Embryonic facial prominence (tissue), 1 donor: ENCODE results near the gene TTC24.
"Not testable (repeated sequence)": the region's sequence is repeated elsewhere in the genome, so short reads cannot be mapped to it uniquely, and the experiment has no call there.

Source experiments
- DNase-seq: peaks from one replicate; pipeline ENCODE4 v3.0.0-alpha.2; 2016; ENCODE audit errors: extremely low spot score

Gene TTC24

GRCh38 chr1:156579472-156579871 is at the start of gene TTC24:
TTC24 (plus strand) TSS chr1:156579723; CDS start chr1:156581365, 1,642 bp downstream.
- DNase-seq: no peak

GRCh38 chr1:156530006-156530405 is 49.5 kb upstream of the TTC24 start:
- DNase-seq: no peak

GRCh38 chr1:156532374-156532773 is 47.1 kb upstream of the TTC24 start:
- no peak for DNase-seq

DNA sequence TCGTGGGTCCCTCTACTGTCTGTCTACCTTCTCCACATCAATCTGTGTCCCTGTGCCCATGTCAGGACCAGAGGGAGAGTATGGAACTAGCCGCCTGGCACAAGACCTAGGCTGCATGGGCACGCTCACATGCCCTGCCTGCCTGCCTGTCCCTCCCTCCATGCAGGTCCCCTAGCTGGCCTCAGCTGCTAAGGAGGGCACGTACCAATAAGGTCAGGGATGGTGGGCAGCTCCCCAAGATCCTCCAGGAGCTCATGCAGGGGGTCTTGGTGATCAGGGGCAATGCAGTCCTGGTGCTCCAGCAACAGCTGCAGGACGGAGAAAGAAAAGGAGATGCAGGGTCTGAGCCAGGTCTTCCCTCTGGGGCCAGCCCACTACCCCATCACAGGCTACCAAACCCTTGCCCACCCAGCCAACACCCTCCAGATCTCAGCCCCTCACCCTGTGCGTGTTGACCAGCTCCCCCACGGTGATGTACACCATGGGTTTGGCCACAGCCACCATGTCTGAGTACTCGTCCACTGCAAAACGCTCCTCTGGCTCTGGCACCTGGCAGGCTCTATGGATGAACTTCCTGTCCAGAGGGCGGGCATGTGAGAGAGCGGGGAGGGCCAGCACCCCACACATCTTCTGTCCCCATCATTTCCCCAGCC is 45.8 kb upstream of the TTC24 start:
- DNase-seq: no peak

DNA sequence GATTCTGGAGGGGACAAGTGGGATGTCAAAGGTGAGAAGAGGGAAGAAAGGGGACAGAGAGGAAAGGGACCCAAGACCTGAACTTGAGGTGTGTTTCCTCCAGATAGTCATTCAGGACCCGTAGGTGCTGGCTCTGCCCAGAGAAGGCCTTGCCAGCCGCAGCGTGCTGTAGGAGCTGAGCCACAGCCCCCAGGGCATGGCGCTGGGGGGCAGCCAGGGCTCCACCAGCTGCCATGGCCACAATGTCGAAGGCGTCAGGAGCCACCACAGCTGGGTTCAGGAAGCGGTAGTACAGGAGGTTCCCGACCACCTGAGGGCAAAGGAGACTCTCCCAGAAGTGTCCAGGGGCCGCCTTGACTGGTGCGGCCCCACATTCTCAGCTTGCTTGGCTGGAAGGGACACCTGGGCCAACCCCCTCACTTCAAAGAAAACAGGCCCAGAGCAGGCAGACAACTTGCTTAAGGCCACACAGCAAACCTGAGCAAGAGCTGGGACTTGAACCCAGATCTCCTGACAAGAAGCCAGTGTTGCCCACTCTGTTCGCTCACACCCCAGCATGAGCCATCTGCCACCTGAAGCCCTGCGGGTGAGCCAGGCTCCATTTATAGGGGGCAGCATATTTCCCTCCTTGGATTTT is 45.0 kb upstream of the TTC24 start:
- no peak for DNase-seq

- DNase-seq: no peak
Observed at GRCh38 chr1:156537027-156537426, 42.5 kb upstream of the TTC24 start.

DNA sequence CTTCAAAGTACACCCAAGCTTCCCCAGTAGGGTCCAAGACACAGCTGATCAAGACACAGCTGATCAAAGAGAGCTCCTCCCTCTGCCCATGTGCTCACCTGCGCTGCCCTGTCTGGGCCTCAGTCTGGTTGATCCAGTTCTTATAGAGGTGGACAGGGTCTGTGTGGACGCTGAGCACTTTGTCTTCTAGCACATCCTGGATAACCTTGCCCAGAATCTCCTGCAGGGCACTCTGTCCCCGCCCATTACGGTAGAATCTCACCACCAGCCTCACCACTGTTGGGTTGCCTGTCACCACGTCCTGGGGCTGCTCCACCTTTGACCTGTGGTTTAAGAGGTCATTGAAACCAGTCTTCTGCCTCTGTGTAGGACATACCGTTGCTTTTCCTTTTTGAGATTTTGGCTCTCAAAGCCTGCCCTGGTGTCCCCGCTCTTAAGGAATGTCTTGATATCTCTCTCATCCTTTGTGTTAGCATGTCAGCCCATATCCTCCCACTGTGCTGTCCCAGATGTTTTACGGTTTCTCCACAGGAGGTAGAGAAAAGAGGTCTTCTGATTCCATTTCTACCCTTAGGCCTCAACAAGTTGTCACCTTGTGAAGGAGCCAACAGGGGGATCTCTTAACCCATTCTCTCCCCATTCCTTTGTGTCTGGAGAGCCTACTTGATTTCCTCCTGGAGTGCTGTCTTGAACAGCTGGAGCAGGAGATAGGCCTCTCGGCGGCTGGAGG is 40.6 kb upstream of the TTC24 start:
- no peak for DNase-seq

DNA sequence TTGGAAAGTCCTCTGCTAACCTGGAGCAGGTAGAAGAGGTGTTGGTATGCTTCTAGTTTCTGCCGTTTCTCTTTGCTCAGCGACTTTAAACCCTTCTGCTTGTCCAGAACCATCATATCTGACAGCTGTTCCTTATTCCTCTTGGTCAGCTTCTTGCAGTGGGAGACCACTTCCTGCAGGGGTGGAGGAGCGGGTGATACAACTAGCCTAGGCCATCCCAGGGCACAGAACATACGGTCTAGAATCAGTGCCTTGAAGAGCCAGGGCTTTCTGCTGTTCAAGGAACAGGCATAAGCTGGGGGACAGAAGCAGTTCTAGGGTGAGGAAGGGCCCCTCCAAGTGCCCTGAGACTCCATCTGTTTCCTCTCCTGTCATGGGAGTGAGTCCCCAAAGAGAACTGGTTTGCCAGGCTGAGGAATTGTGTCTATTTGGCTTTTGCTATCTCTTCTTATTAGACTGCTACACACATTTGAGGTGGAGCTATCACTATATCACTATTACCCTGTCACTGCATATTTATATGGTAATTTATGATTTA is 39.6 kb upstream of the TTC24 start:
- no peak for DNase-seq

- DNase-seq: no peak
Observed at GRCh38 chr1:156540955-156541354, 38.6 kb upstream of the TTC24 start.

DNA sequence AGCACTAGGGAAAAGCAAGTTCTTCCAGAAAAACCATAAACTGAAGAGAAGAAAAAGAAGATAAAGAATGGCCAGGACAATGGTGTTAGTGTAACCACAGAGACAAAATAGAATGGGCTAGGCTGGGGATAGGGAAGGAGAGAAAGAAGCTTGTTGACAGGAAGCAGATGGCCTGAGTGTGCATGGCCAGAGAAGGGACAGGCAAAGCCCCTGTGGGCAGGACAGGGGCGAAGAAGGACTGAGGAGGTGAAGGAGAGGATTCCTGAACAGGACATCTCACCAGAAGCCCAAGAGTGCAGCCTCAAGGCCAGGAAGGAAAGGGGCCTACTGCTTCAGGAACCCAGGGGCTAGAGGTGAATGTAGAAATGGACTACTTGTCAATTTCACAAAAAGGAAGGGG is 36.5 kb upstream of the TTC24 start:
- DNase-seq: no peak

GRCh38 chr1:156544592-156545102 is 34.9 kb upstream of the TTC24 start:
- no peak for DNase-seq

DNA sequence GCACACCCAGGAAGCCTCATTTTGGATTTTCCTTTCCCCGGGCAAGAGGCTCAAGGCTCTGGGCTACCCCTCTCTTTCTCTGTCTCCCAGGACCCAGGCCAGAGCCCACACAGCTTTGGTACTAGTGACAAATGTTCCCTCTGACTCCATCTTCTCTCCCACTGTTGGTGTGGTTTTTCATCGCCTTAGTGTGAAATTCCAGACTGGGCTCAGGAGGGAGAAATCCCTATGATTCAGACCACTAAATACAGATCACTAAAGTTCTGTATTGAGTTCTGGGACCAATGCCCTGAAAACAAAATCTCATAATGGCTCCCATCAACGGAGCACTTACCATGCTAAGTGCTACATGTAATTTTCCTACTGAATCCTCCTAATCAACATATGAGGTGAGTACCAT is 33.3 kb upstream of the TTC24 start:
- DNase-seq: no peak

DNA sequence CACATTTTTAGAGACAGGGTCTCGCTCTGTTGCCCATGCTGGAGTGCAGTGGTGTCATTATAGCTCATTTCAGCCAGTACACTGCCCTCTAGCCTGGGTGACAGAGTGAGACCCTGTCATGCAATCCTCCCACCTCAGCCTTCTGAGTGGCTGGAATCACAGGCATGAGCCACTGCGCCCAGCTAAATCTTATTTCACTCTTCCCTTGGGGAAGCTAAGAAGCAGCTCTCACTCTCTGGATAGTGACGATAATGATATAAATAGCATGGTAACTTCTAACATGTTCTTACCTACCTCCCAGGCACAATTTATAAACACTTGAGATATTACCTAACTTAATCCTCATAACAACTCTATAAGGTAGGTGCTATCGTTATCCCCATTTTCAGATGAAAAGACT is 32.1 kb upstream of the TTC24 start:
- no peak for DNase-seq

GRCh38 chr1:156547982-156548381 is 31.5 kb upstream of the TTC24 start:
- DNase-seq: no peak

- no peak for DNase-seq
Observed at GRCh38 chr1:156549390-156549789, 30.1 kb upstream of the TTC24 start.

DNA sequence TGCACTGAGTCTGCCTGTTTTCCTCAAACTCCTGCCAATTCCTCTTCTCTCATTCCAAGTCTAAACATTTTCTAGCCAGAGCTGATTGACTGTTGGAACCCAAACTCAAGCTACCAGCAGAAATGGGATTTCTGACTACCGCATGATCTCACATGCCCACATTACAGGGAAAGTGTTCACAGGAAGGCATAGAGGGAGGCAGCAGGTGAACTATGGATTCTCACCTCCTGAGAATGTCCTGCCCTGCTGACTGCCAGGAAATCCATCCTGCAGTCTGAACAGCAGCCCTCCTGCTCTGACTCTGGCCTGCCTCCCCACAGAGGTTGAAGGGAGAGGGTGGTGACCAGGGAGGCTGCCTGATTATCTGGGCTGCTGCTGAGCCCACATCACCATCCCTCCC is 29.7 kb upstream of the TTC24 start:
- no peak for DNase-seq

DNA sequence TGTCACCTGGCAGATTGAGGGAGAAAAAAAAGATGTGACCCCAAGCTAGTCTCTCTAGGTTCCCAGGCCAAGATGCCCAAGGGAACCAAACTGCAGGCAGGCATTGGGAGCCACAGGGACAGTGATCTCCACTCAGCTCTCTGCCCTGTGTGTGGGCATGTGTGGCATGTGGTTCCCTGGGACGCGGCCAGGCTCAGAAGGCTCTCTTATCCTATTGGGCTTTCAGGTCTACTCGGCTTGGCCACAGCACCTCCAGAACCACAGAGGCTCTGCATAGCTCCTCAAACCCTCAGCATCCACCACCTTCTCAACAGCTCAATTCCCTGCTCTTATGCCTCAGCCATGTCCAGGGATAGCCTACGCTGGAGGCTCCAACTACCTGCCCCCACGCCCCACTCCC is 29.2 kb upstream of the TTC24 start:
- DNase-seq: no peak

DNA sequence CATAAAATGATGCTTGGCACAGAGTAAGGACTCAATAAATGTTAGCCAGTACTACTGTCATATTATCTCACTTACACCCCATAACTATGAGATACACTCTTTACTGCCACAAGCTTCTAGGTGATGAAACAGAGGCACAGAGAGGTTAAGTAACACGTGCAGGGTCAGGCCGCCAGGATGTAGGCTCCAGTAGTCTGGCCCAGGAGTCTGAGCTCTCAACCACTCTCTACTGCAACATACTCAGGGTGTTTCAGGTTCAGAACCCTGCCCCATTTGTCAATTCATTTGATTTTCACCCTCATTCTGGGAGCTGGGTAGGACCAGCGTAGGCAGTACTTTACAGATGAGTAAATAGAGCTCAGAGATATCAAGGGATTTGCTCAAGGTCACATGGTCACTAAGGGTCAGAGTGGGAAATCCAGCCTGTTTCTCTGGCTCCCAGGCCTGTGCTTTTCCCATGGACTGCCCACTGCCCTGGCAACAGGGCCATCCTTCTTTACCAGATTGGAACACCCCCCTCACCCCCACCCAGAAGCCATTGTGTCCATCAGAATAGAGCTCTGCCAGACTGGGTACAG is 28.4 kb upstream of the TTC24 start:
- DNase-seq: no peak

DNA sequence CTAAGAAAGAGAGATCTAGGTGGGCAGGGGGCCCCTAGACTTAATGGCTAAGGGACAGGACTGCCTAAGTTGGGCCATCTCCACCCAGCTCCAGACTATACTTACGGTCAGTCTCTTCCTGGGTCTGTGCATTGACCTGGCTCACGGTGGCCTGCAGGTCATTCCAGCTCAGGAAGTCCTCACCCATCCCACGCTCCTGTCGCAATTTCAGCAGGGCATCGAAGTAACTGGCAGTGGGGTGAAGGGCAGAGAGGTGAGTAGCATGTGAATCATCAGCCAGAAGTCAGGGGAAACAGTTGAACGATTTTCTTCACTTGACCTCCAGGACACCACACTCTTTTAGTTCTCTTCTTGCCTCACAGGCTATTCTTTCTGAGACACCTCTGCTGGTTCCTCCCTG is 27.7 kb upstream of the TTC24 start:
- no peak for DNase-seq

DNA sequence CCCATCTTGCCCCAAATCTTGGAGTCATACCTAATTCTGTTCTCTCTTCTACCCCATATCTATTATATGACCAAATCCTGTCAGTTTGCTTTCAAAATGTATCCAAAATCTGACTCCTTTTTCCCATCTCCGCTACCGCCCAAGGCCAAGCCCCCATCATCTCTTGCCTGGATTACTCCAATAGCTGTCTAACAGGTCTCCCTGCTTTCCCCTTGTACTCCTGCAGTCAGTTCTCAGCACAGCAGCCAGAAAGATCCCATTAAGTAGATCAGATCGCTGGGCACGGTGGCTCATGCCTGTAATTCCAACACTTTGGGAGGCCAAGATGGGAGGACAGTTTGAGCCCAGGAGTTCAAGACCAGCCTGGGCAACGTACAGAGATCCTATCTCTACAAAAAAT is 27.0 kb upstream of the TTC24 start:
- DNase-seq: no peak

DNA sequence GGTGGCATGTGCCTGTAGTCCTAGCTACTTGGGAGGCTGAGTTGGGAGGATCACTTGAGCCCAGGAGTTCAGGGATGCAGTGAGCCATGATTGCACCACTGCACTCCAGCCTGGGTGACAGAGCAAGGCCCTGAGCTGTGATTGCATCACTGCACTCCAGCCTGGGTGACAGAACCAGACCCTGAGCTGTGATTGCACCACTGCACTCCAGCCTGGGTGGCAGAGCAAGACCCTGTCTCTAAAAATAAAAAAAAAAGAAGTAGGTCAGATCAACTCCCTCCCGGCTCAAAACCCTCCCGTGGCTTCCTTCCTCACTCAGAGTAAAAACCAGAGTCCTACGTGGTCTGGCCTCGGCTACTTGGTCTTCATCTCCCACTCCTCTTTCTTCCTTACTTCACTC is 26.6 kb upstream of the TTC24 start:
- DNase-seq: not testable (repeated sequence)

- DNase-seq: no peak
Observed at GRCh38 chr1:156553860-156554485, 25.6 kb upstream of the TTC24 start.
